Peyer's patch (tissue), 4 donors: ENCODE results near the gene LIPT2.

ENCODE experiments used
- POLR2A ChIP-seq, 2 donors: fragments of 450-650 bp; IDR thresholded peaks; one replicate each; pipeline ENCODE4 v1.5.1; 2017; ENCODE audit warnings: antibody characterized with exemption in 2 of 2, mild to moderate bottlenecking in 2 of 2, moderate library complexity in 2 of 2
- TF ChIP-seq, protein P1 (sequence below), 6 experiments: fragments of 450-650 bp in 4 of 6; fragments of 200-600 bp in 2 of 6; sonication (generic) in 1 of 6; IDR thresholded peaks; one replicate each; pipeline ENCODE4 v1.5.1; 2017 to 2019; ENCODE audit warnings: antibody characterized with exemption in 6 of 6, mild to moderate bottlenecking in 3 of 6, moderate library complexity in 1 of 6

GRCh38 chr11:74471037-74471436, 22.5 kb downstream of the LIPT2 start:
- TF ChIP-seq, protein P1, sequence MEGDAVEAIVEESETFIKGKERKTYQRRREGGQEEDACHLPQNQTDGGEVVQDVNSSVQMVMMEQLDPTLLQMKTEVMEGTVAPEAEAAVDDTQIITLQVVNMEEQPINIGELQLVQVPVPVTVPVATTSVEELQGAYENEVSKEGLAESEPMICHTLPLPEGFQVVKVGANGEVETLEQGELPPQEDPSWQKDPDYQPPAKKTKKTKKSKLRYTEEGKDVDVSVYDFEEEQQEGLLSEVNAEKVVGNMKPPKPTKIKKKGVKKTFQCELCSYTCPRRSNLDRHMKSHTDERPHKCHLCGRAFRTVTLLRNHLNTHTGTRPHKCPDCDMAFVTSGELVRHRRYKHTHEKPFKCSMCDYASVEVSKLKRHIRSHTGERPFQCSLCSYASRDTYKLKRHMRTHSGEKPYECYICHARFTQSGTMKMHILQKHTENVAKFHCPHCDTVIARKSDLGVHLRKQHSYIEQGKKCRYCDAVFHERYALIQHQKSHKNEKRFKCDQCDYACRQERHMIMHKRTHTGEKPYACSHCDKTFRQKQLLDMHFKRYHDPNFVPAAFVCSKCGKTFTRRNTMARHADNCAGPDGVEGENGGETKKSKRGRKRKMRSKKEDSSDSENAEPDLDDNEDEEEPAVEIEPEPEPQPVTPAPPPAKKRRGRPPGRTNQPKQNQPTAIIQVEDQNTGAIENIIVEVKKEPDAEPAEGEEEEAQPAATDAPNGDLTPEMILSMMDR (IDR thresholded peaks at IDR 0.05): no peak
- TF ChIP-seq POLR2A (IDR thresholded peaks at IDR 0.05): no peak
